ENCODE results near the gene CFD.

DNA sequence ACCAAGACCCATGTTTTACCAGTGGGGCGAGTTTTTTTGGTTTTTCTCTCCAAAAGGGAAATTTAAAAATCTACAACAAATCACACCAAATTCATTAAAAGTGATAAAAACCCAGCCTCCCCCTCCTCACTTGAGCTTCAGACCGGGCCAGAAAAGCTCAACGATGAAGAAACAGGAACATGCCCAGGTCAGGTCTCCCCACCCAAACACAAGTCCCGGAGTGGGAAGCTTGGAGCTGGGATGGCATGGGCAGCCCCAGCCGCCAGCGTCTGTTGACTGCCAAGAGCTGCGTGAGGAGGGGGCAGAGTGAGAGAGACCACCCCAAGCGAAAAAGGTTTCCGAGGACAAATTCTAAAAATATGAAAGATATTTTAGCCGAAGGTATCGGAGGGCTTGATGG lies 37.5 kb downstream of the CFD start:
- TF ChIP-seq, protein P1, sequence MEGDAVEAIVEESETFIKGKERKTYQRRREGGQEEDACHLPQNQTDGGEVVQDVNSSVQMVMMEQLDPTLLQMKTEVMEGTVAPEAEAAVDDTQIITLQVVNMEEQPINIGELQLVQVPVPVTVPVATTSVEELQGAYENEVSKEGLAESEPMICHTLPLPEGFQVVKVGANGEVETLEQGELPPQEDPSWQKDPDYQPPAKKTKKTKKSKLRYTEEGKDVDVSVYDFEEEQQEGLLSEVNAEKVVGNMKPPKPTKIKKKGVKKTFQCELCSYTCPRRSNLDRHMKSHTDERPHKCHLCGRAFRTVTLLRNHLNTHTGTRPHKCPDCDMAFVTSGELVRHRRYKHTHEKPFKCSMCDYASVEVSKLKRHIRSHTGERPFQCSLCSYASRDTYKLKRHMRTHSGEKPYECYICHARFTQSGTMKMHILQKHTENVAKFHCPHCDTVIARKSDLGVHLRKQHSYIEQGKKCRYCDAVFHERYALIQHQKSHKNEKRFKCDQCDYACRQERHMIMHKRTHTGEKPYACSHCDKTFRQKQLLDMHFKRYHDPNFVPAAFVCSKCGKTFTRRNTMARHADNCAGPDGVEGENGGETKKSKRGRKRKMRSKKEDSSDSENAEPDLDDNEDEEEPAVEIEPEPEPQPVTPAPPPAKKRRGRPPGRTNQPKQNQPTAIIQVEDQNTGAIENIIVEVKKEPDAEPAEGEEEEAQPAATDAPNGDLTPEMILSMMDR (IDR thresholded peaks at IDR 0.05) = no peak
- TF ChIP-seq POLR2A (IDR thresholded peaks at IDR 0.05) = no peak
